RCC 7860 (cell line): ENCODE data around the gene CD3D.
A peak's percentile ranks its signal among the peaks of the same experiment; 100 is the strongest.

ENCODE experiments used
- DNase-seq: peaks from one replicate; pipeline ENCODE4 v3.0.0-alpha.2; 2015; ENCODE audit warnings: low spot score
- FAIRE-seq: peaks from 2 replicates; lab custom pipeline; 2012; peaks lifted over from hg19 to GRCh38; lab: Jason Lieb, UNC

Gene CD3D

DNA sequence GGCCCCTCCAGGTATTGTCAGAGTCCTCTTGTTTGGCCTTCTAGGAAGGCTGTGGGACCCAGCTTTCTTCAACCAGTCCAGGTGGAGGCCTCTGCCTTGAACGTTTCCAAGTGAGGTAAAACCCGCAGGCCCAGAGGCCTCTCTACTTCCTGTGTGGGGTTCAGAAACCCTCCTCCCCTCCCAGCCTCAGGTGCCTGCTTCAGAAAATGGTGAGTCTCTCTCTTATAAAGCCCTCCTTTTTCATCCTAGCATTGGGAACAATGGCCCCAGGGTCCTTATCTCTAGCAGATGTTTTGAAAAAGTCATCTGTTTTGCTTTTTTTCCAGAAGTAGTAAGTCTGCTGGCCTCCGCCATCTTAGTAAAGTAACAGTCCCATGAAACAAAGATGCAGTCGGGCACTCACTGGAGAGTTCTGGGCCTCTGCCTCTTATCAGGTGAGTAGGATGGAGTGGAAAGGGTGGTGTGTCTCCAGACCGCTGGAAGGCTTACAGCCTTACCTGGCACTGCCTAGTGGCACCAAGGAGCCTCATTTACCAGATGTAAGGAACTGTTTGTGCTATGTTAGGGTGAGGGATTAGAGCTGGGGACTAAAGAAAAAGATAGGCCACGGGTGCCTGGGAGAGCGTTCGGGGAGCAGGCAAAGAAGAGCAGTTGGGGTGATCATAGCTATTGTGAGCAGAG lies 37.8 kb downstream of the CD3D start, which contains the start of gene CD3E:
Gene CD3E, plus strand, starts transcription at position 163 of the 681 bp plus-strand sequence. Its CDS starts 223 bp downstream, at position 386.
- FAIRE-seq (no peak), DNase-seq (no peak)

DNA sequence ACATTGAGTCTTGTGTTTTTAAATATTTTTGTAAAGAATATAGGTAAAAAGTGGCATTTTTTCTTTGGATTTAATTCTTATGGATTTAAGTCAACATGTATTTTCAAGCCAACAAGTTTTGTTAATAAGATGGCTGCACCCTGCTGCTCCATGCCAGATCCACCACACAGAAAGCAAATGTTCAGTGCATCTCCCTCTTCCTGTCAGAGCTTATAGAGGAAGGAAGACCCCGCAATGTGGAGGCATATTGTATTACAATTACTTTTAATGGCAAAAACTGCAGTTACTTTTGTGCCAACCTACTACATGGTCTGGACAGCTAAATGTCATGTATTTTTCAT lies 38.3 kb downstream of the CD3D start:
- FAIRE-seq (no peak), DNase-seq (no peak)

DNA sequence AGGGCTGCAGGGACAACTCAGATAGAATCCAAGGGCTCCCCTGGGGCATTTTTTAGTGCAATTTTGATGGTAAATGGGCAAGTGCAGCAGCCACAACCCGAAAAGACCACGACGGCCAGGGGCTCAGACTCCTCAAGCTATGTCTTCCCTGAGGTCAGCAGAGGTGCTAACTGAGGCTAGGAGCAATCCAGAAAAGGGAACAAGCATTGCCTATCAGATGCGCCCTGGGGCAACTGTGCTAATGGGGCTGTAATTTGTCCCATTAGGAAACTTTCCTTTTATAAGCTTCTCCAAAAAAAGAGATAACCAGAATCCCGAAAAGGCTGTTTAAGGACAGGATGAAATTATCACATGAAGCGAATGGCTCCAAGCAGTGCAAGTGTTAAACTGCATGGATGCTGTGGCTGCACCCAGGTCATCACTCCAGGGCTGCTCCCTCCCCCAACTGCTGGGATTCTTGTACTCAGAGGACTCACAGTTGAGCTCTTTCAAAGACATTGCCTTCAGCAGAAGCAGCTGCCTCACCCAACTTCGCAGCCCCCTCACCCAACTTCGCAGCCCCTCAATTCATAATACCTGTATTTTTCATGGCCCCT lies 40.8 kb downstream of the CD3D start:
- FAIRE-seq: no peak

DNA sequence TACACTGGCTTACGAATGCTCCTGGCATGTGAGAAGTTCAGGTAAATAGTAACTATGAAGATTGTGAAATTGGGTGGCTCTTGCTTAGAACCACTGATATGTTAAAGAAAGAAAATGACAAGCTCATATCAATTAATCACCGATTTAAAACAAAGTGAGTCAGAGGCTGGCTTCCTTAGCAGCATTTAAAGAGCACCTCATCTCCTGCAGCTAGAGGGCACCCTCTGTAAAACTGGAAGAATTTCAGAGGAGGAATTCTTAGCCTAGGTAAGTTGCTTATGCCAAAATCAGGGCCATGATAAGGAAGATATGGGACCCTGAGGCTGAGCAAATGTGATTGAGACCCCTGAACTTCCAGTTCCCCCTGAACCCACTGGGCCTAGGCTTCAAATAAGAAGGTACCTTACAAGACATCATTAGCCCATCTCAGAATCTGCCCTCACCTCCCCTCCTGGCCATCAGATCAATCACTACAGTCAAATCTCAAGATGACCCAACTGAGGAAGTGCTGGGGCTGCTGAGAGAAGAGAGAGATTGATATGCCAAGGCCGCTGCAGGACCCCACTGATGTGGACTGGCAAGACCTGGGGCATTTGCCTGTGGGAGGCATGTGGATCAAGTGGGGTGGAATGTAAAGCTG lies 46.6 kb downstream of the CD3D start:
- DNase-seq: peak; percentile 11
- no peak for FAIRE-seq

More for the DNA sequence above, 40.8 kb downstream of the CD3D start:
- no peak for DNase-seq

DNA sequence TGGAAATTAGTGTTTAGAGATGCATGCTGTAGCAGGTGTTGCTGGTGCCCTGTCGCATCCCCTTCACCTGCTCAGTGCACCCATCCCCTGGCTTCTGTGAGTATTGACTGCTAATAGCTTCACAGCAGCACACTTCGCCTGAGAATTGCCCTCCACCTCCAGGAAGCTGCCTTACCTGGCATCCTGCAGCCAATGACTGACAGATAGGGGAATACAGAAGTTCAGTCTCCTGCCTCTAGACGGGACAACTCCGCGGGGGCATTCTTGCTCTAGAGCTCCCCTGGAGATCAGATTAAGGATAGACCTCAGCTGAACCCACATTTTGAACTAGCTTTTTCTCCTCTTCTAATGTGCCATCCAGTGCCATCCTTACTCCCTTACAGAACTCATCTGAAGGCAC lies 47.3 kb downstream of the CD3D start:
- DNase-seq: no peak
- no peak for FAIRE-seq

DNA sequence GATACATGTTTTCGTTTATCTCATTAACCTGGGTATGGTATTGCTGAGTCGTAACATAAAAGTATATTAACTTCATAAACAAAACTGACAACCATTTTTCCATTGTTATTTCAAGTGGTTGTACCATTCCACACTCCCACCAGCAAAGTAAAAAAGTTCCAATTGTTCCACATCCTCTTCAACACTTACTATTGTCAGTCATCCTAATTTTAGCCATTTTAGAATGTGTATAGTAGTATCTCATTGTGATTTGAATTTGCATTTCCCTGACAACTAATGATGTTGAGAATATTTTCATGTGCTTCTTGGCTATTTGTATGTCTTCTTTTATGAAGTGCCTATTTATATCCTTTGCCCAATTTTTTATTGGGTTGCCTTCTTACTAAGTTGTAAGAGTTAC lies 48.5 kb downstream of the CD3D start:
- DNase-seq (no peak), FAIRE-seq (no peak)

DNA sequence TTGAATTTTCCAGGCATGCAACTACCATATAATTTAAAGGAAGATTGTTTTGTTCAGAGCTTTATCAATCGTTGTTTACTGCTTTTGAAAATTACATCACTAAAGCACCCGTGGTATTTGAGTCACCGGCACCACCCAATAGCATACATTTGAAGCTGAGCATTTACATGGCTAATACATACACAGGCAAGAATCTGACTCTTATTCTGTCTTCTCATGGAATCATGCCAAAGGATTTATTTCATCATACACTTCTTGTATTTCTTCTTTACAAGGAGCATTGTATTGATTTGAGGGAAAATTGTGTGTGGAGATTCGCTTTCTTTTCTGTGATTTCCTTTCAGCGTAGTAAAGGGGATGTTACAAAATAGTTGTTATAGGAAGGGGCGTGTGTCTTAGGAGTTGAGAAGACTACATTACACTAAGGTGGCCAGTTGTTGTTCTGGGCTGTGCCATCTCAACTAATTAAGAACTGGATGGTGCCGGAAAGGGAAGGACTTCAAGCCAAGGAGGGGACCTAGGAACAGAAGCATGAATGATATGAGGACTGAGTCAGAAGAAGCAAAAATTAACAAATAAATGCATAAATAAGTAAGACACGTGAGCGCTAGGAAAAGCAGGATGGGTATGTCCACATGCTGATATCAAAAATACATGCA lies 50.9 kb downstream of the CD3D start:
- no peak for FAIRE-seq
- DNase-seq: no peak

DNA sequence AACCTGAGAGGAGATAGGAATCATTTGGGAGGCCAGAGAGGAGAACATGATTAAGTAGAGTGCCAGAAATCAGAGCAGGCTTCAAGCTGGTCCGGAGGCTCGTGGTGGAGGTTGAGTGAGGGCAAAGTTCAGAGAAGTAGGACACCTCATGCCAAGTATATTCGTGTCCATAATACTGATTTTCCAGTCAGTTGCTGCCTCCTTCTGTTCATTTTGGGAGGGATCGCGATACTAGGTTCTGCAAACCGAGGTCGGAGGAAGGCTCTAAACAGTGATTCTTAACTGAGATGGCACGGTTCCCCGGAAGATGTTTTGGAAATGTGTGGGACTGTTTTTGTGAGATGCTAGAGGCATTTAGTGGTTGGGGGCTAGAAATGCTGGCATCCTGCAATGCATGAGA lies 51.6 kb downstream of the CD3D start:
- DNase-seq (peak; percentile 9), FAIRE-seq (no peak)

DNA sequence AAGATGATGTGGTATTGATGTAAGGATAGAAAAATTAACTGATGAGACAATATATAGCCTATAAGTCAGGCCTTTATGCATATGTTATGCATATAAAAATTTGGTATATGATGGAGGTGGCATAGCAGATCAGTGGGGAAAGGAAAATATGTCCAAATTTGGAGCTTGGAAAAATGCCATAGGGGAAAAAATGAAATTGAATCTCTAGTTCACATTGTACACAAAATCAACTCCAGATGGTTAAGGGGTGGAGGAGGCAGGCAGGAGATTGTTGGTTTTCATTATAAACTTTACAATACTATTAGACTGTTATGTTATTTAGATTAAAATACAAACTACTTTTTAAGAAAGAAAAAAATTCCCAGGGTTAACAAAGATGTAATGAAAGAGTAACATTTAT lies 53.1 kb downstream of the CD3D start:
- DNase-seq (no peak), FAIRE-seq (no peak)
